HG03354 (cell line): ENCODE results near the gene KCNB1.
"Not testable (repeated sequence)": the region's sequence is repeated elsewhere in the genome, so short reads cannot be mapped to it uniquely, and the experiment has no call there.

Experiments used
- ATAC-seq: cut with Tn5 transposase; IDR thresholded peaks from one replicate; pipeline ENCODE4 v1.9.1; 2021; ENCODE audit warnings: mild to moderate bottlenecking; ENCODE audit not compliant: unreplicated experiment, poor library complexity, severe bottlenecking

The KCNB1 gene

GRCh38 chr20:49415668-49416044 is 66.8 kb downstream of the KCNB1 start:
- ATAC-seq, result no peak

GRCh38 chr20:49415005-49415667 is 67.3 kb downstream of the KCNB1 start:
- ATAC-seq, result no peak

- no peak for ATAC-seq
Observed at GRCh38 chr20:49413677-49414076, 68.8 kb downstream of the KCNB1 start.

- ATAC-seq, result no peak
Observed at GRCh38 chr20:49412953-49413352, 69.5 kb downstream of the KCNB1 start.

- ATAC-seq, result no peak
Observed at GRCh38 chr20:49412254-49412653, 70.2 kb downstream of the KCNB1 start.

GRCh38 chr20:49411221-49411925 is 71.1 kb downstream of the KCNB1 start:
- ATAC-seq, result no peak

- not testable (repeated sequence) for ATAC-seq
Observed at GRCh38 chr20:49409975-49410621, 72.4 kb downstream of the KCNB1 start.

- no peak for ATAC-seq
Observed at GRCh38 chr20:49409302-49409974, 73.0 kb downstream of the KCNB1 start.

- no peak for ATAC-seq
Observed at GRCh38 chr20:49408509-49409104, 73.9 kb downstream of the KCNB1 start.

GRCh38 chr20:49406666-49407065 is 75.8 kb downstream of the KCNB1 start:
- no peak for ATAC-seq

- no peak for ATAC-seq
Observed at GRCh38 chr20:49405696-49406095, 76.8 kb downstream of the KCNB1 start.

- no peak for ATAC-seq
Observed at GRCh38 chr20:49405062-49405683, 77.3 kb downstream of the KCNB1 start.

- no peak for ATAC-seq
Observed at GRCh38 chr20:49404461-49404860, 78.0 kb downstream of the KCNB1 start.

GRCh38 chr20:49403911-49404310 is 78.6 kb downstream of the KCNB1 start:
- no peak for ATAC-seq

GRCh38 chr20:49403012-49403411 is 79.5 kb downstream of the KCNB1 start:
- no peak for ATAC-seq

GRCh38 chr20:49400904-49401303 is 81.6 kb downstream of the KCNB1 start:
- ATAC-seq, result no peak

- no peak for ATAC-seq
Observed at GRCh38 chr20:49400410-49400809, 82.1 kb downstream of the KCNB1 start.

- ATAC-seq, result no peak
Observed at GRCh38 chr20:49399329-49399728, 83.1 kb downstream of the KCNB1 start.

- no peak for ATAC-seq
Observed at GRCh38 chr20:49398401-49399144, 83.9 kb downstream of the KCNB1 start.
